NB4 (cell line): ENCODE data around the gene CAMTA1.

Source experiments
- MYC ChIP-seq: IDR thresholded peaks from 2 replicates; pipeline ENCODE4 v1.6.1; 2011; ENCODE audit warnings: low read depth, low read length
- POLR2A ChIP-seq: IDR thresholded peaks from 2 replicates; pipeline ENCODE4 v1.6.1; 2011; ENCODE audit warnings: mild to moderate bottlenecking; ENCODE audit not compliant: insufficient read length; ENCODE audit errors: extremely low read depth
- TF ChIP-seq, protein P1 (sequence below): IDR thresholded peaks from one replicate; pipeline ENCODE4 v1.5.1; 2012; ENCODE audit warnings: low read depth, low read length

DNA sequence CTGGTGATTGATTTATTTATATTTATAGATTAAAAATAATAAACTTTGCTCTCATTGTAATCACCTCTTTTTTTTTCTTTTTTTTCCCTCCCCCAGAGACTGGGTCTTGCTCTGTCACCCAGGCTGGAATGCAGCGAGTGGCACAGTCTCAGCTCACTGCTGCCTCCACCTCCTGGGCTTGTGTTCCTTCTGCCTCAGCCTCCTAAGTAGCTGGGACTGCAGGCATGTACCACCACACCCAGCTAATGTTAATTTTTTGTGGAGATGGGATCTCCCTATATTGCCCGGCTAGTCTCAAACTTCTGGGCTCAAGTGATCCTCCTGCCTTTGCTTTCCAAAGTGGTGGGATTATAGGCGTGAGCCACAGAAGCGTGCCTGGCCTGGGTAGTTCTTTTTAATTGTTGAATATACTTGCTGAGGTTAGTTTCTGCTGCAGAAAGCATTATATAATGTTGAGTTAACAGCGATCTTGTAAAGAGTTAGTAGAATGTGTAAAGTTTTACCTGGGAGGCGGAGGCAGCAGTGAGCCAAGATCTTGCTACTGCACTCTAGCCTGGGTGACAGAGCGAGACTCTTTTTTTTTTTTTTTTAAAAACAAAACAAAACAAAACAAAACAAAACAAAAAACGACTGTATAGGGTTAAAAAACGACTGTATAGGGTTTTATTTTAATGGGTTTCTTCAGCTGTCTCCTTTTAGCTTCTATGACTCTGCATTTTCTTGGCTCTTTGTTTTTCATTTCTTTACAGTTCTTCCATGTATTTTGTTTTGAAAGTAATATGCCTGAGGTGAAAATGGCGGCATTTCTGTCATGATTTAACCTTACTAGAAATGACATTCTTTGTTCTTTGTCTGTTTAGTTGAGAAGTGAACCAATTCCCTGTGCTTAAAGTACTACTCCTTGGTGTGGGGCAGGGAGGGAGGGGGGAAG is 82.7 kb downstream of the CAMTA1 start:
- TF ChIP-seq, protein P1, sequence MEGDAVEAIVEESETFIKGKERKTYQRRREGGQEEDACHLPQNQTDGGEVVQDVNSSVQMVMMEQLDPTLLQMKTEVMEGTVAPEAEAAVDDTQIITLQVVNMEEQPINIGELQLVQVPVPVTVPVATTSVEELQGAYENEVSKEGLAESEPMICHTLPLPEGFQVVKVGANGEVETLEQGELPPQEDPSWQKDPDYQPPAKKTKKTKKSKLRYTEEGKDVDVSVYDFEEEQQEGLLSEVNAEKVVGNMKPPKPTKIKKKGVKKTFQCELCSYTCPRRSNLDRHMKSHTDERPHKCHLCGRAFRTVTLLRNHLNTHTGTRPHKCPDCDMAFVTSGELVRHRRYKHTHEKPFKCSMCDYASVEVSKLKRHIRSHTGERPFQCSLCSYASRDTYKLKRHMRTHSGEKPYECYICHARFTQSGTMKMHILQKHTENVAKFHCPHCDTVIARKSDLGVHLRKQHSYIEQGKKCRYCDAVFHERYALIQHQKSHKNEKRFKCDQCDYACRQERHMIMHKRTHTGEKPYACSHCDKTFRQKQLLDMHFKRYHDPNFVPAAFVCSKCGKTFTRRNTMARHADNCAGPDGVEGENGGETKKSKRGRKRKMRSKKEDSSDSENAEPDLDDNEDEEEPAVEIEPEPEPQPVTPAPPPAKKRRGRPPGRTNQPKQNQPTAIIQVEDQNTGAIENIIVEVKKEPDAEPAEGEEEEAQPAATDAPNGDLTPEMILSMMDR, result no peak
- no peak for TF ChIP-seq POLR2A
- no peak for TF ChIP-seq MYC
